Neural crest cell (in vitro differentiated cells): ENCODE data around the gene RALGAPA2. TPM values are rescaled to one million over a fixed set of nuclear protein-coding genes. Genes with fewer than 3 reads are reported as not detected.
A peak's percentile ranks its signal among the peaks of the same experiment; 100 is the strongest.

Source experiments
- DNase-seq: peaks from one replicate; pipeline ENCODE4 v3.0.0; 2021; ENCODE audit warnings: low read depth, mixed read lengths, low spot score
- H3K27ac Mint-ChIP-seq: one replicate; pipeline ENCODE4 v1.8.0; 2021; ENCODE audit warnings: mild to moderate bottlenecking, mixed read lengths; ENCODE audit not compliant: unreplicated experiment
- H3K27me3 Mint-ChIP-seq: 2 replicates; pipeline ENCODE4 v1.8.0; 2021; ENCODE audit warnings: low read depth, mild to moderate bottlenecking, mixed read lengths
- H3K36me3 Mint-ChIP-seq: 2 replicates; pipeline ENCODE4 v1.8.0; 2021; ENCODE audit warnings: low read depth, mild to moderate bottlenecking, mixed read lengths
- H3K4me1 Mint-ChIP-seq: 2 replicates; pipeline ENCODE4 v1.8.0; 2021; ENCODE audit warnings: mixed read lengths
- H3K4me3 Mint-ChIP-seq: one replicate; pipeline ENCODE4 v1.8.0; 2021; ENCODE audit warnings: mild to moderate bottlenecking, mixed read lengths
- H3K9me3 Mint-ChIP-seq: 2 replicates; pipeline ENCODE4 v1.8.0; 2021; ENCODE audit warnings: mixed read lengths
- total RNA-seq: library from RNA; stranded (reverse); gene quantifications from 2 replicates; pipeline ENCODE4 v1.2.1, GENCODE V29; 2021
- TF ChIP-seq, protein P1 (sequence below): fragments of 200-600 bp; sonication (generic); conservative IDR thresholded peaks from 2 replicates; pipeline ENCODE4 v1.5.0; 2021; ENCODE audit warnings: antibody characterized with exemption, mild to moderate bottlenecking

RALGAPA2 gene
- total RNA-seq, 1 donor from 2014 or later: 29.3 TPM

DNA sequence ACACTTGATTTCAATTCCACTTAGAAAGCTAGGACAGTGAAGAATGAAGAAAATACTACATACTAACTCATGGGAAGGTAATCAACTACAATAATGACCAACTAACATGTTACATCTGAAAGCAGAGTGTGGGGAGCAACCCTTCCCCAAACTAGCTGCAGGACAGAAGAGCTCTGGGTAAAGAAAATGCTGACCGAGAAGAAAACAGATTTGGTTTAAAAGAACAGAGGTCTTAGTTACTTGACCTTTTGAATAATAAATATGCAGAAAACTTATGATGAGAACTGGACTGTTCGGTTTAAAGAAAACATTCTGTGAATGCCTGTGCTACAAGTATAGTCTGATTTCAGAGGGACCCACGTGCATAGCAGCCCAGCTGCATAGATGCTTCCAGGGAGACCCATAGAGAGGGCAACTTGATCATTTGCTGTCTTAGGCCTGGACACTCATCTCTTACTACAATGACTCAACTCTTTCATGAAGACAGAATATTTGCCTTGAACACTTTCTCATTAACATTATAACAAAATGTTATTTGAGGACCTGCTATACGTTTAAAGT, 53.5 kb downstream of the RALGAPA2 start:
- no peaks in the 10 kb centered on the region for H3K9me3 Mint-ChIP-seq
- DNase-seq: no peak
- H3K4me1 Mint-ChIP-seq: no peaks in the 10 kb centered on the region
- H3K36me3 Mint-ChIP-seq: no peaks in the 10 kb centered on the region
- H3K27me3 Mint-ChIP-seq: no peaks in the 10 kb centered on the region
- TF ChIP-seq, protein P1, sequence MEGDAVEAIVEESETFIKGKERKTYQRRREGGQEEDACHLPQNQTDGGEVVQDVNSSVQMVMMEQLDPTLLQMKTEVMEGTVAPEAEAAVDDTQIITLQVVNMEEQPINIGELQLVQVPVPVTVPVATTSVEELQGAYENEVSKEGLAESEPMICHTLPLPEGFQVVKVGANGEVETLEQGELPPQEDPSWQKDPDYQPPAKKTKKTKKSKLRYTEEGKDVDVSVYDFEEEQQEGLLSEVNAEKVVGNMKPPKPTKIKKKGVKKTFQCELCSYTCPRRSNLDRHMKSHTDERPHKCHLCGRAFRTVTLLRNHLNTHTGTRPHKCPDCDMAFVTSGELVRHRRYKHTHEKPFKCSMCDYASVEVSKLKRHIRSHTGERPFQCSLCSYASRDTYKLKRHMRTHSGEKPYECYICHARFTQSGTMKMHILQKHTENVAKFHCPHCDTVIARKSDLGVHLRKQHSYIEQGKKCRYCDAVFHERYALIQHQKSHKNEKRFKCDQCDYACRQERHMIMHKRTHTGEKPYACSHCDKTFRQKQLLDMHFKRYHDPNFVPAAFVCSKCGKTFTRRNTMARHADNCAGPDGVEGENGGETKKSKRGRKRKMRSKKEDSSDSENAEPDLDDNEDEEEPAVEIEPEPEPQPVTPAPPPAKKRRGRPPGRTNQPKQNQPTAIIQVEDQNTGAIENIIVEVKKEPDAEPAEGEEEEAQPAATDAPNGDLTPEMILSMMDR: no peak
- H3K27ac Mint-ChIP-seq: no peak overlapping the region
- H3K4me3 Mint-ChIP-seq: no peak overlapping the region

DNA sequence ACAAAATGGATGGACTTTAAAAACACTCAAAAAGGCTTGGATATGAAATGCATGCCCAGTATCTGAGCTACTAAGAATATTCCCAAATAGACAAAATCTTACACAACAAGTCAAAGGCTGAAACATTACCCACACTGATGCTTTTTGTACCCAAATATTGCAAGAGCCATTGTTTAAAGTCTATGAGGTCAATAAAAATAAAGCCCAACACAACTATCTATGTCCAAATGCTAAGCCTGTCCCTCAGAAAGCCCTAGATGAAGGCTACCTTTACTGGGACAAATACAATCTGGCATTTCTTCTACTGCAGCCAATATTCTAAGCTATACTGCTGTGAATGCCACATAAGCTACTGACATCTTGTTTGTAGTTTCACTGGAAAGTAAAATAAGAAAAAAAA, 54.3 kb downstream of the RALGAPA2 start:
- H3K9me3 Mint-ChIP-seq: no peaks in the 10 kb centered on the region
- H3K27ac Mint-ChIP-seq: no peak overlapping the region

DNA sequence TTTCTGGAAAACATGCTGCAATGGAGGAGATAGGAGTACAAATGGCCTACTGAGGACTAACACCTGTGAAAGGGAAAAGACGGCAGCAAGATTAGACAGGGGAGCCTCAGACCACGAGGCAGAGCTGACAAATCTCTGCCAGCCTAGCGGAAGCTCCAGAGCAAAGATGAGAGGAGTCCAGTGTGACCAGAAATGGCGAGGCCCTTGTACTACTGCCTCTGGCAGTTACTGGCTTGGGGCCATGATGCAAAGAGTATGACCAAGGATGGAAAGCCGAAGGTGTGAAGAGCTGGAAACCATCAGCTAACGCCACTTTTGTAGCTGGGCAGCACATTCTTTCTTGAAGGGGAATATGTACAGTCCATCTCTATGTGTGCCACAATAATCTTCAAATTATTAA, 55.4 kb downstream of the RALGAPA2 start:
- TF ChIP-seq, protein P1: no peak
- no peak for DNase-seq
- no peaks in the 10 kb centered on the region for H3K9me3 Mint-ChIP-seq
- H3K4me1 Mint-ChIP-seq: no peaks in the 10 kb centered on the region
- no peak overlapping the region for H3K4me3 Mint-ChIP-seq
- no peaks in the 10 kb centered on the region for H3K27me3 Mint-ChIP-seq
- peak overlapping the region; percentile 59 for H3K27ac Mint-ChIP-seq
- H3K36me3 Mint-ChIP-seq: no peaks in the 10 kb centered on the region

More for the DNA sequence above, 54.3 kb downstream of the RALGAPA2 start:
- H3K36me3 Mint-ChIP-seq: no peaks in the 10 kb centered on the region
- H3K27me3 Mint-ChIP-seq: no peaks in the 10 kb centered on the region
- DNase-seq: no peak
- no peaks in the 10 kb centered on the region for H3K4me1 Mint-ChIP-seq
- no peak overlapping the region for H3K4me3 Mint-ChIP-seq
- TF ChIP-seq, protein P1: no peak

DNA sequence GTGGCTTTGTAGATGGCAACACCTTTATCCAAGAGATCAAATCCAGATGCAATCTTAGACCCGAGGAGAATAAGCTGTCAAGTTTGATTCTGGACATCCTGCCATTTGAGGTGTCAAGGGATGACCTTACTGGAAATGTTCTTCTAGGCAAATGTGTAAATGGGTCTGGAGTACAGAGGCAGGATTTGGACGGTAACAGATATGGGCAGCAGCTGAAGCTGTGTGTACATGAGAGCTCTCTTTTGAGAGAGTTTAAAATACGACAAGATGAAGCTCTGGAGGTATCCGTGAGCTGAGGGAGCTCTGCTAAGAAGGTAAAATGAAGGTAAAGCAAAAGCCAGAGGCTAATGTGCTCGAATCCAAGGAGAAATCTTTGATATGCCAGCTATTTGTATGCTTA, 56.6 kb downstream of the RALGAPA2 start:
- H3K36me3 Mint-ChIP-seq: no peaks in the 10 kb centered on the region
- H3K4me1 Mint-ChIP-seq: no peaks in the 10 kb centered on the region
- no peaks in the 10 kb centered on the region for H3K27me3 Mint-ChIP-seq
- H3K4me3 Mint-ChIP-seq: no peak overlapping the region
- H3K27ac Mint-ChIP-seq: no peak overlapping the region
- TF ChIP-seq, protein P1: no peak
- no peak for DNase-seq
- no peaks in the 10 kb centered on the region for H3K9me3 Mint-ChIP-seq

DNA sequence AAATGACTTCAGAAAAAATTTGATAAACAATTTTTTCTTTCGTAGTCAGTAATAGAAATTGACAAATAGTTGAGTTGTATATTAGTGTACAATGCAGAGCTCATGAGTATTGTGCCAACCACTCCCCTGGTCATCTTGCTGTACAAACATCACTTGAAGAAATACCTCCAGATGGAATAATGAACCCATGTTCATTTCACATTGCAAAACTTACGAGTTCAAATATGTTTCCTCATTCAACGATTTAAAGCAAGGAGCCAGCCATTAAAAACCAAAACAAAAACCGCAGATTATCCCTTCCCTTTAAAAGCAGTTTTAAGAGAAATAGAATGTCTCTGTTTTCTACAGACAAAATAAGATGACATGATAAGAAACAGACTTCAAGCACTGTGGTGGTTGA, 62.5 kb downstream of the RALGAPA2 start:
- DNase-seq: no peak
- Mint-ChIP-seq H3K4me1 (peaks cover 5% of the 10 kb centered on the region), H3K4me3 (no peak overlapping the region), H3K9me3 (peaks cover 2% of the 10 kb centered on the region), H3K36me3 (no peaks in the 10 kb centered on the region), H3K27ac (no peak overlapping the region), H3K27me3 (no peaks in the 10 kb centered on the region)
- TF ChIP-seq, protein P1: no peak
